NCI-H1694 (cell line): Measurements from ENCODE around the gene SLC35F3.

Experiments
- DNase-seq: peaks from one replicate; lab custom pipeline; 2025; lab: John Stamatoyannopoulos, UW

Gene SLC35F3

DNA sequence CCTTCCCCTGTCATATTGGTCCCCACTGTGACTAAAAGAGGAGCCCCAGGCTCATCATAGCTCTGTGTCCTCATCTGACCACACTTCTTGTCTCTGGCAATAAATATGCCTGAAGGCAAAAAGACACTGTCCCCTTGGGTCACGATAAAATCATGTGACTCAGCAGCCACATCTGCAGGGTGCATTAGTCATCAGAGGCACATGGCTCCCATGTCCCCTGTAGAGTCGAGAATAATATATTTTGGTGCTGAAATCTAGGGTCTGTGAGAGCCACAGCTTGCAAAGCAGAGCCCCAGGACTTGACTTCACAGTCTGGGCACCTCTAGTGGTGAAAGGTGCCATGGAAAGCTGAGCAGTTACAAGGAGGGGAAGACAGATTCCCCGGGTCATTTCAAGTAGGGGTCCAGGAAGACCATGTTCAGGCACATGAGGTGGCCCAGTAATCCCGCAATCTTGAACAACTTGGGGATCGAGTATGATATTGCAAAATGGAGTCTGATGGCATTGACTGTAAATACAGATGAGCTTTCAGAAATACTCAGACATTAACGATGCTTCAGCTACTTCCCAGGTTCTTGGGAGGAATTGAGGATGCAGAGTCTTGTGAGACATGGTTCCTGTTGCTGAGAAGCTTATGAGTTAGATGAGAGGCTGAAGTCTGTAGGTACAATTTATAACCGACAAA is 68.6 kb downstream of the SLC35F3 start:
- no peak for DNase-seq

DNA sequence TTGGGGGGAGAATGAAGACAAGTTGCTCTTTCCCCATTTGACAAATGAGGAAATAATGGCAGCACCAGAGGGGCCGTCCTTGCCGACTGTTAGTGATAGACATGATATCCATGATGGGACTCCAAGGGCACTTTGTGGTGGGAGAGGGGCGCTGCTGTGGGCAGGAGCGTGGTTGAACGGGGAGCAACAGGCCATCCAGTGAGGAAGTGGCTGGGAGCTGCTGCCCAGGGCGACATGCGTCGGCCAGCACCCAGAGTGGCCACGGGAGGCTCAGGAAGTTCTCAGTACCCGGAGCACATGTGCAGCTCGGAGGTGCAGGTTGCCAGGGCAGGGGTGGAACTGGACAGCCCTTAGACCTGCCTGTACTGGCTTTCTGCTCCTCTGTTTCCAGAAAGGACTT is 71.0 kb downstream of the SLC35F3 start:
- DNase-seq, result no peak

DNA sequence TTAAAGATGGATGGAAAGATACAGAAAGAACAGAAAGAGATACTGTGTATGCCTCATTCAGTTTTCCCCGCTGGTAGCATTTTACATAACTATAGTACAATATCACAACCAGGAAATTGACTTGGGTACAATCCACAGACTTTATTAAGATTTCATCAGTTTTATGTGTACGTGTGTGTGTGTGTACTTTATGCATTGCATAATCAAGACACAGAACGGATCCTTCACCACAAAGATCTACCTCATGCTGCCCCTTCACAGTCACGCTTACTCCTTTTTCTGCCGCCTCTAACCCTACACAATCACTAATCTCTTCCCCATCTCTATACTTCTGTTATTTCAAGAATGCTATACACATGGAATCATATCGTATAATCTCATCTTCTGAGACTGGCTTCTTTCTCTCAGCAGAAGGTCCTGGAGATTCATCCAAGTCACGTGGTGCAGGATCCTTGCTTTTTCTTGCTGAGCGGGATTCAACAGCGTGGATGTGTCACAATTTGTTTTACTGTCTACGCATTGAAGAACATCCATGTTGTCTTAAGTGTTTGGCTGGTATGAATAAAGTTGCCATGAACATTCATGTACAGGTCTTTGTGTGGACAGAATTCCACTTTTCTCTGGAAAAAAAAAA is 76.7 kb downstream of the SLC35F3 start:
- DNase-seq, result no peak

DNA sequence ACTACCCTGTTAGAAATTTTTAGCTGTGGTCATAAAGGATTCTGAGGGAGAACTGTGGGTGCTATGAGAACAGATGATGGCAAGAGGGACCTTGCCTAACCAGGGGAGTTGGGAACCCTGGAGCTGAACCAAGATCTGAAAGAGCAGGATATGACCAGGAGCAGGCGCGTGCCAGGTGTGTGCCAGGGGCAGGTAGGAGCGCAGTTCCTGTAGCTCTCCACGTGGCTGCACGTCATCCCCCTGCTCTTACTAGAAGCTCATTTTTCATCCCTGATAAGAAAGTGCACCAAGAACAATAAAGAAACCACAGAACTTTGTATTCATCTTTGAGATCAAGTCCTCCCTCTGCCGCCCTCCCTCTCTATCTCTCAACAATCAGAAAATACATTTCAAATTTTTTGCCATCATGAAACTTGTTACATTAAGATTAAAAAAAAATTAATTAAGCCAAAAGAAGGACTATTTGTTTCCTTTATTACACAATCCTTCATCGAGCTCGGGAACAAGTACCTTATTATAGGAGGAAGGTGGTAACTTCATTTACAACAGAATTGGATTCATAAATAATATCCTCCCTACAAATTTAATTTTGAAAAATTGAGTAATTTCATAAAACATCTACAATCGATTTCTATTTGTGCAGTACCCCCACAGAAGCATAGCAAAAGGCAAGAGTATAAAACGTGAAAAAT is 78.5 kb downstream of the SLC35F3 start:
- no peak for DNase-seq

DNA sequence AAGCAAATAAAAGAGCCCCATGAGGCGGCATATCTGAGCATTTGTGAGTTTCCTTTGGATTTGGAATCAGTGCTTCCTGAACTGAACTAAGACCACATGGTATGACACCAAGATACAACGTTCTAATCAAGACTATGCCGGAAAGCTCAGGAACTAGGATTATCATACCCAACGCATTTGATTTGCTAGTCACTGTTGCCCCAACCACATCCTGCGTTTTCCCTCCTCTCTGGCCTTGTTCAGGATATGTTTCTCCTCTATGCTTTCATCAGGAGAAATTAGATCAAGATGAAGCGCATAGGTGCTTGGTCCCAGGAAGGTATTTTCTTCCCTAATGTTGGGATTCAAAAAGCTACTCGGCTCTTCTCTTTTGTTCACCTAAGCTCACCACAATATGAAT is 79.3 kb downstream of the SLC35F3 start:
- DNase-seq, result no peak

DNA sequence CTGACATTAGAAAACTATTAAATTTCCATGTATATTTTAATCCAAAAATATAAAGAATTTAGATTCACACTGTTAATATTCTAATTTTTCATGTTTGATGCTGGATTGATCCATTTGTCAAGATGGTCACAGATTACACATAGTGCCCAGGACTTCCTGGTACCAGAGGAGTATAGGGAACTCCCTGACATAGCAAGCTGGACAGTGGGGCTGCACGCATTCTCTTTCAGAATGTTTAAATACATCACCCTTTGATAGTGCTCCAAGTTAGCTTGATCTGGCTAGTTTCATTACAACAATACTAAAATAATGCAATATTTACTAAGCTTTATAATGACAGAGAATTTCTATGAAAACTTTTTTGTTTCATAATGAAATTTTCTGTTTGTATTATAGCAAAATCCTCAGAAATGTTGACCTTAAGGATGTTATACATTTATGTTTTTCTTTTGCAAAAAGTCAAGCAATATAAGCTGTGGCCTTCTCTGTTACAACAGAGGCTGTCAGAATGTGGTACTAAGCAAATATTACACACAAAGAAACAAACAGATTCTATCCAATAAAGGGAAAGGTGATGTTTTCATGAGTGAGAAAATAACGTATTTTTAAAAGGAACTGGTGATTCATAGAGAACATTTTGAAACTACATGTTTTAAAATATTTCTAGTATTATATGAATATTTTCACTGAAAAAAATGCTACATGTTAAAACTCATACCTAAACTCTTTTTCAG is 84.7 kb downstream of the SLC35F3 start:
- DNase-seq, result no peak

DNA sequence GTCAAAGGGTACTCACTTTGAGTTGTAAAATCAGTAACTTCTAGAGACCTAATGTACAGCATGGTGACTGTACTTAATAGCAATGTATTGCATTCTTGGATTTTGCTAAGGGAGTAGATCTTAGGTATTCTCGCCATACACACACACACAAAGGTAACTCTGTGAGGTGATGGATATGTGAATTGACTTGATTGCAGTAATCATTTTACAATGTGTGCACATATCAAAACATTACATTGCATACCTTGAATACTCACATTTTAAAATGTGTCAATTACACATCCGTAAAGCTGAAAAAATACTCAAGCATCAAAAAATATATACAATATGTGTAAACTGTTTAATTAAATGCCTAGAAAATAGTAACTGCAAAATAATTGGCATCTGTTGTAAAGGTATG is 86.0 kb downstream of the SLC35F3 start:
- no peak for DNase-seq

DNA sequence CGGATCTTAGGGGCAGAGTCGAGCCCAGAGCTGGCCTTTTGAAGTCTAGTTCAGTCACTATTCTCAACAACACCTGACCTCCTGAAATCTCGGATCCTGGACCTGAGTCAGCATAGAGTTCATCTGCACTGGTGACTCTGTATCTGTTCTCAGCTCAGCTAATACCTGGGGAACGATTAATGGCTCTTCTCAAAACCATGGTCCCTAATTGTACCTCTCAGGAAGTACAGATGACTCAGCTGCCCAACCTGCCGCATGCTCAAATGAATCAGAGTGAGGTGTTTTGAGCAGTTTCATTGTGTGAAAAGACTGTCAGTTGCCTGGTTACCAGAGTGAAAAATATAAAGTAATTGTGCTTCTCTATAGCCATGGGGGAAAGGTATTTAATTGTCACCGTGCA is 89.2 kb downstream of the SLC35F3 start:
- no peak for DNase-seq

DNA sequence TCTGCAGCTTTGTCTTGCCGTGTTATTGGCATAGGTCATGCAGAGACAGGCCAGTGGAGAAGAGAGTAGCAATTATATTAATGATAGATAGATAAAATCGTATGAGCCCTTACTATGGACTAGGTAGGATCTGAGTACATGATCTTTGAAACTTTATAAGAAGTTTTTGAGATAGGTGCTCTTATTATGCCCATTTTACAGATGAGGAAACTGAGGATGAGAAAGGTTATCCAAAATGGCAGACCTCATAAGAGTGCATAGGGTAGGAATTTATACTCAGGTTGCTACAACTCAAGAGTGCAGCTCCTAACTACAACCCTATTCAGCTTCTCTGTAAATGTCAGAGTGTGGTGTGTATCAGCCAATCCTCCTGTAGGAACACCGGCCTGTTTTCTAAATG is 89.6 kb downstream of the SLC35F3 start:
- no peak for DNase-seq

DNA sequence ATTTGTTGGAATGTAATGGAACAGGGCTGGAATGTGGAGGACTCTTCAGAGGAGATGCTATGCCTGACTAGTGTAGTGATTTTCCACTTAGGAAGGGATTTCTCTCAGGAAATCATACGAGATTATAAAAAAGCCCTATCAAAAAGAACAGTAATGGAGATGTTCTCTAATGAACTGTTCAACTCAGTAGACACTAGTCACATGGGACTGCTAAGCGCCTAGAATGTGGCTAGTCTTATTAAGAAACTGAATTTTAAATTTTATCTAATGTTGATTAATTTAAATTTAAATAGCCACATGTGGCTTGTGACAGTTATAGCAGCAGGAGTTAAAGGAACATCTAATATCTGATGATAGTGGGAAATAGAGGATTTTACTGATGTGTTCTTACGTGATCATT is 94.0 kb downstream of the SLC35F3 start:
- no peak for DNase-seq

DNA sequence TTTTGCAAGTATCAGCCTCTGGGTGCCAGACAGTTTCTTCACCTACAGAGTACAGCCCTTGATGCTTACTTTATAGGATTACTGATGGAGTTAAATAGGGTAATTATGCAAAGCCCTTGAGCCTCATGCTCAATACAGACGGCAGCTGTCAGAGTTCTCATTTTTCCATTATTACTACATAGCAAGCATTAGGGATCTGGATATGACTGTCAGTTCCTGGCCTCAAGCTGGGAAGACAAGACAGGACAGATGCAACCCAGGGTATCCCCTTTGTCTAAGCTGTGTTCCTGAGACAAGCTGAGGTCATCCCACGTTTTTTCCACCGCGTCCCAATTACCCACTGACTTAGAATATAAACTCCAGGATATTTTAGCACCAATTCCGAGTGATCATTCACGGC is 94.4 kb downstream of the SLC35F3 start:
- DNase-seq, result peak; percentile 38

DNA sequence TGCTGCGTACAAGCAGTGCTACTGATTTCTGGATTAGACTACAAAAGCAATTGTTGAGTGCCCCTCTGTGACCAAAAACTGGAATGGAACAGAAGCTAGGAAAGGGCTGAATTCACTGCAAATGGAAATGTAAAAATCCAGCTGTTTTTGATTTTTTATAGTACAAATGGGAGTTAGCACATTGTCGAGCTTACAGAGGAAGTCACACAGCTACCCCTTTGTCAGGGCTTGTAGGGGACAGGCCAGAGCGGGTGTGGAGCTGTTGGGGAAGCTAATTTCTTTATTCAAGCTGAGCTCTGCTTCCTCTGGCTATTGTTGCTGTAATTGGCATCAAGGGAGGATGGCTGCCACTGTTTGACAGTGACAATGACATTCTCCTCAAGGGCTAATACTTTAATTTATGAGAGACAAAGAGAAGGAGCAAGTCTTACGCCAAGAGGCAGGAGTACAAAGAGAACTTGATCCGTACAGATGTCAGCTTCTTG is 96.1 kb downstream of the SLC35F3 start:
- no peak for DNase-seq

DNA sequence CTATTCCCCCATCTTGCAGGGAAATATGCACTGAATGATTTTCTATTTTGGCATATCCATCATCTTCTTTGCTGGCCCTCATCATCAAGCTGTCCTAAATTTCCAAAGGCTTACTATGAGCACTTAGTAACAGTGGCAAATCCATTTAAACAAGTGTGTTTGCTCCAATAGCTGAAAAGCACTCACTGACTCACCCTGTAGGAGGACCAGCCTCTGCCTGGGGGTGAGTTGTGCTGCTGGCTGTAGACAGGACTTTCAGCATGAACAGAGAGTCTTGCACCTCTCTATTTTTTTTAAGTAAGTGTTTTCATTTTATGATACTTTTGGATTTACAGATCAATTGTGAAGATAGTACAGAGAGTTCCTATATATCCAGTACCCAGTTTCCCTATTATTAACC is 97.3 kb downstream of the SLC35F3 start:
- DNase-seq, result no peak

DNA sequence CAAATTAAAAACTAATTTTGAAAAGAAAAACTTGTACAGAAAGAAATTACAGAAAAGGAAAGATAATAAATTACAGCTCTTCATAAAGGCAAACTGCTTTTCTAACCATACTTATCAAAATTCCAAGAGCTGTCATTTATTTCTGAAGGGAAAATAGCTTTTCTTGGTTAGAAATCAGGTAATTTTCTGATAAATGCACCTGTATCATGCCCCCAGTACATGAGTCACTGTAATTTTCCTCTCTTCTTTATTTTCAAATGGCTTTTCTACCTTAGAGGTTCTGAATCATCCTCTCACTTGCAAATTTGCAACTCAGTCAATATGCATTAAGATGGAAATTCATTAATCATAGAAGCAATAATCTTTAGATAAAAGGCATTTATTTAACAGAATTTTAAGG is 100.1 kb downstream of the SLC35F3 start:
- no peak for DNase-seq

DNA sequence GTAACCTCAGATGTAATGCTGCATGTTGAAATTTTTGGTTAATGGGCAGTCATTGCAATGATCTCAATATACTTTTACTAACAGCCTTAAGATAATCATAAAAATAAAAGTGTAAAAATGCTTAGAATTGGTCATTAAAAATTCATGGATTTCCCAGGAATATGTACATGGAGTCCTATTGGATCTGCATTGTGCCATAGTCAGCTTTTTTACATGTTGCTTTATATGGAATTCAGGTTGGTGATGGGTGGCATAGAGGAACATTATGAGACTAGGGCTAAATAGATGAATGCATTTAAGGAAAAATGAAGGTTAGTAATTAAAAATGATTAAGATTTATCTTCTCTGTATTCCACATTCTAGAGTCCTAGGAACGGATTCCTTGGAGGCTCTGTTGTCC is 103.2 kb downstream of the SLC35F3 start:
- DNase-seq, result no peak

DNA sequence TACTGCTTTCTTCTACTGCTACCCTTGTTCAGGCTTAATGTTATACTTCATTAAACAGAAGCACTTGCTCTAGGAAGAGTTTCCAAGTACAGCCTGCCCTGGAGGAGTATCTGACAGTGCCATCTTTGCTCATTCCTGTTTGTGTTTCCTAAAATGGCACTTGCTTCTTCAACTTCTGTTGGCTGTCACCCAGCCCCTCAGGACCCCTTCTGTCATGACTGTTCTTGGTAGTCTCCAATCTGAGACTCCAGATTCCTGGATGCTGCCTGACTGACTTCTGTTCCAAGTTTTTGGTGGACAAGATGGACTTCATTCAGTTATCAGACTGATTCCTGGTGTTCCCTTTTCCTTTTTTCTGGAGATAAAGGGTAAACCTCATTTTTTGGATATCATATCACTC is 104.1 kb downstream of the SLC35F3 start:
- DNase-seq, result no peak

DNA sequence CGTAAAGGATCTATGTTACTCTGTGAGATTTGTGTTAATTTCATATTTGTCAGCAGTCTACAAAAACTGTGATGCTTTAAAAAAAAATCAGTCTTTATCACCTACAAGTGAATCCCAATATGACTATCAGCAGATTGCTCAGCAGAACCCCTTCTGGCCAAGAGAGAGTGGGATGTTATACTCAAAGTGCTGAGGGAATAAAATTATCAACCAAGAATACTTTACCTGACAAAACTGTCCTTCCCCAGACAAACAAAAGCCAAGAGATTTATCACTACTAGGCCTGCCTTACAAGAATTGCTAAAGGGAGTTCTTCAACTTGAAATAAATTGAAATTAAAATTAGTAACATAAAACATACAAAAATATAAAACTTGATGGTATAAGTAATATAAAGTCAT is 105.2 kb downstream of the SLC35F3 start:
- no peak for DNase-seq

DNA sequence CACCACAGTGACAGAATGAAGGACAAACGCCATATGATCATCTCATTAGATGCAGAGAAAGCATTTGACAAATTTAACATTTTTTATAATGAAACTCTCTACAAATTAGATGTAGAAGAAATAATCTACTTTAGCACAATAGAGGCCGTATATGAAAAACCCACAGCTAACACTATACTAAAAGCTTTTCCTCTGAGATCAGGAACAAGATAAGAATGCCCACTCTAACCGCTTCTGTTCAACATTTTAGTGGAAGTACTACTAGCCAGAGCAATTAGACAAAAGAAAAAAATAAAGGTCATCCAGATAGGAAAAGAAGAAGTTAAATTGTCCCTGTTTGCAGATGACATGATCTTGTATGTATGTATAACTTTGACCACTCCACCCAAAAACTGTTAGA is 109.7 kb downstream of the SLC35F3 start:
- no peak for DNase-seq

DNA sequence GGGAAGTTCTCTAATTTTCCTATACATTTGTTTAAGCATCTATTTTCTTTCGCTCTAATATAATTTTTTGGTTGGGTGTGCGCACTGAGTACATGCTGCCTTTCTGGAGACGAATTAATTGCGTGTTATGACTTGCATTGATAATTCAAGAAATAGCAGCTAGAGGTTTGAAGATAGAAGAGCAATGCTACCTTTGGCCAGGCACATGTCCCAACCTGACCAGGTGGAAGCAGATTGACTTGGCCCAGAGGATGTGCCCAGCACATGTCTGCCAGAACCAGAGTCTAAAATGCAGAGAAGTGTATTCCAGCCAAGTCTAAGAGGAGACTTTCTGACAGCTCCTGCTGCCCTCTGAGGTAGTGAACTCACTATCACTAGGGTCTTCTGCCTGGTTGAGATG is 114.3 kb downstream of the SLC35F3 start:
- DNase-seq, result no peak

DNA sequence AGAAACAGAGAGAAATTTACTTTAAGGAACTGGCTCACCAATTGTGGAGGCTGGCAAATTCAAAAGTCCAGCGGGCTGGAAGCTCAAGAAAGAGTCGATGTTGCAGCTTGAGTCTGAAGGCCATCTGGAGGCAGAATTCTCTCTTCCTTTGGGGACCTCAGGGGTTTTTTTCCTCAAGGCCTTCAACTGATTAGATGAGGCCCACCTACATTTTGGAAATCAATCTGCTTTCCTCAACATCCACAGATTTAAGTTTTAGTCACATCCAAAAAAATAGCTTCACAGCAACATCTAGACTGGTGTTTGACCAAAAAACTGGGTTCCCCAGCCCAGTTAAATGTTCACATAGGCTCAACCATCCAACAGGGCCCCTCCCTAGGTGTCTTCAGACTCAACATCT is 114.9 kb downstream of the SLC35F3 start:
- no peak for DNase-seq

DNA sequence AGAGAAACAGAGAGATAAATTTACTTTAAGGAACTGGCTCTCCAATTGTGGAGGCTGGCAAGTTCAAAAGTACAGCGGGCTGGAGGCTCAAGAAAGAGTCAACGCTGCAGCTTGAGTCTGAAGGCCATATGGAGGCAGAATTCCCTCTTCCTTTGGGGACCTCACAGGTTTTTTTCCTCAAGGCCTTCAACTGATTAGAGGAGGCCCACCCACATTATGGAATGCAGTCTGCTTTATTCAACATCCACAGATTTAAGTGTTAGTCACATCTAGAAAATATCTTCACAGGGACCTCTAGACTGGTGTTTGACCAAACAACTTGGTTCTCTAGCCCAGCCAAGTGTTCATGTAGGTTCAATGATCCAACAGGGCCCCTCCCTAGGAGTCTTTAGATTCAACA is 117.8 kb downstream of the SLC35F3 start:
- DNase-seq, result no peak

DNA sequence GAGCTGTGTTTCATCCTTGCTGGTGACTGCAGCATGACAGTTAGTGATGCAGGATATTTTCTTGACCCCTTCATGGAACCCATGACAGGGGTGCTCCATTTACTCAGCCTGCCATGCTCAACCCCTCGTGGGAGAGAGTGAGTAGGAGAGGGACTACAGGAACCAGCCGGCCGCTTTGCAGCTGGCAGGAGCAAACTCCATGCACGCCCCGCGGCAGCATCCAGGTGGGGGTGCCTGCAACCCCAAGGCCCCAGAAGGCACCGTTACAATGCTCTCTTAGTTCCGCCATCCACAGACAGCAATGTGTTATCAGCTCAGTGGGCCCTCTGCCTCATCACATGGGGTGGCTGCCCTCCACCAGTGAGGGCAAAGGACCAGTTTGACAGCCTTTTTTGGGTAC is 135.1 kb downstream of the SLC35F3 start:
- no peak for DNase-seq
